Transverse colon (tissue), 4 donors: ENCODE measurements around the gene ZBTB7C. TPM values are rescaled to one million over a fixed set of nuclear protein-coding genes. Genes with fewer than 3 reads are reported as not detected.

Experiments
- DNase-seq: peaks from one replicate; pipeline ENCODE4 v3.0.0-alpha.2; 2019
- H3K27ac ChIP-seq, 4 donors: fragments of 200-600 bp; sonication (generic); 2 replicates each; pipeline ENCODE4 v1.5.1; 2016 to 2018; ENCODE audit warnings: inconsistent platforms in 4 of 4
- H3K27me3 ChIP-seq: fragments of 200-600 bp; sonication (generic); 2 replicates; pipeline ENCODE4 v1.5.1; 2017; ENCODE audit warnings: inconsistent platforms
- H3K36me3 ChIP-seq, 4 donors: fragments of 200-600 bp; sonication (generic); 2 replicates each; pipeline ENCODE4 v1.5.1; 2017 to 2019; ENCODE audit warnings: inconsistent platforms in 4 of 4
- H3K4me1 ChIP-seq, 4 donors: fragments of 200-600 bp; sonication (generic); 2 replicates each; pipeline ENCODE4 v1.5.1; 2017 to 2020; ENCODE audit warnings: inconsistent platforms in 4 of 4
- H3K4me3 ChIP-seq, 4 donors: fragments of 200-600 bp; sonication (generic); 1 replicate in 1 of 4; 2 replicates in 3 of 4; pipeline versions ENCODE4 v1.5.1 to v1.6.1; 2017 to 2019; ENCODE audit warnings: inconsistent platforms in 4 of 4
- H3K9me3 ChIP-seq, 2 donors: fragments of 200-600 bp; sonication (generic); 2 replicates each; pipeline ENCODE4 v1.5.1; 2017 to 2019; ENCODE audit warnings: inconsistent platforms in 2 of 2
- CTCF ChIP-seq, 5 experiments: fragments of 200-600 bp in 3 of 5; fragments of 450-650 bp in 2 of 5; sonication (generic) in 3 of 5; IDR thresholded peaks; 1 replicate in 2 of 5; 2 replicates in 3 of 5; pipeline ENCODE4 v1.5.1; 2016 to 2017; ENCODE audit warnings: antibody characterized with exemption in 5 of 5, inconsistent platforms in 3 of 5, mild to moderate bottlenecking in 2 of 5, moderate library complexity in 1 of 5
- EP300 ChIP-seq: sonication (generic); formaldehyde crosslinking; IDR thresholded peaks from one replicate; pipeline ENCODE4 v1.6.1; 2017; ENCODE audit warnings: antibody characterized with exemption, low read depth
- POLR2A ChIP-seq: fragments of 450-650 bp; IDR thresholded peaks from one replicate; pipeline ENCODE4 v1.6.1; 2016; ENCODE audit warnings: antibody characterized with exemption, mild to moderate bottlenecking, moderate library complexity
- POLR2AphosphoS5 ChIP-seq, 3 donors: sonication (generic); formaldehyde crosslinking; IDR thresholded peaks; one replicate each; pipeline ENCODE4 v1.6.1; 2016; ENCODE audit warnings: antibody characterized with exemption in 3 of 3
- WGBS, 2 donors: methylation state at CpG; one replicate each; pipeline ENCODE4 v1.1.5; 2018; ENCODE audit warnings: low coverage in 1 of 2; 5-methylcytosine and 5-hydroxymethylcytosine counted together
- in situ Hi-C, 4 donors: fragments of 200-750 bp; cut with MboI; loops; one replicate each; pipeline versions ENCODE4 v1.15.0 to v1.15.1; 2017; ENCODE audit warnings: low sequenced_read_pairs in 3 of 4, low pct_ligation_motif_present in 1 of 4, low pct_unique_long_range_greater_than_20kb in 1 of 4
- intact Hi-C: fragments of 100-400 bp; cut with DNase I; formaldehyde crosslinking; loops from one replicate; pipeline ENCODE4 v1.15.1; 2023; ENCODE audit warnings: low total_unique reads
- total RNA-seq, 4 donors: library from RNA; depleted of rRNA; stranded (reverse); fragments of >200 nt; gene quantifications; one replicate each; pipeline ENCODE4 v1.1.0, GENCODE V29; 2016

Gene ZBTB7C
- total RNA-seq, 4 donors from 2014 or later, result 38.4 to 81.2 (median 47.5) TPM

- peak overlapping the region; percentile 60 to 93 (median 90) for H3K27ac ChIP-seq
- no peaks in the 10 kb centered on the region for H3K9me3 ChIP-seq
- TF ChIP-seq CTCF (IDR thresholded peaks at IDR 0.05) (no peak), POLR2AphosphoS5 (IDR thresholded peaks at IDR 0.05) (no peak), POLR2A (no peak), EP300 (no peak)
- H3K4me1 ChIP-seq, result peaks cover 8 to 73% (median 37%) of the 10 kb centered on the region in 4 donors
- 75 to 86% methylated on average over 1 to 5 of the region's 5 CpGs for WGBS, 2 donors
- intact Hi-C loops, result no loop called here
- in situ Hi-C loops, result no loop called here
- peak overlapping the region in 1 of 4 donors; percentile 76 for H3K4me3 ChIP-seq
- no peaks in the 10 kb centered on the region for H3K36me3 ChIP-seq
- H3K27me3 ChIP-seq, result peaks cover 19% of the 10 kb centered on the region
- no peak for DNase-seq
Observed at GRCh38 chr18:48134609-48135008, 274.6 kb downstream of the ZBTB7C start.

- H3K9me3 ChIP-seq, result no peaks in the 10 kb centered on the region
- DNase-seq, result peak; percentile 67
- in situ Hi-C loops (no loop called here), intact Hi-C loops (no loop called here)
- H3K36me3 ChIP-seq, result no peaks in the 10 kb centered on the region
- peaks cover 19% of the 10 kb centered on the region for H3K27me3 ChIP-seq
- peaks cover 8 to 65% (median 31%) of the 10 kb centered on the region in 4 donors for H3K4me1 ChIP-seq
- TF ChIP-seq POLR2A (no peak), POLR2AphosphoS5 (IDR thresholded peaks at IDR 0.05) (peak in 2 of 3 donors; percentile 39 to 44), CTCF (IDR thresholded peaks at IDR 0.05) (peak in 2 of 5 experiments; percentile 37 to 57), EP300 (no peak)
- H3K4me3 ChIP-seq, result peak overlapping the region in 1 of 4 donors; percentile 2
- 17 to 26% methylated on average over 5 of the region's 5 CpGs for WGBS, 2 donors
- H3K27ac ChIP-seq, result peak overlapping the region; percentile 60 to 93 (median 90)
Observed at GRCh38 chr18:48133671-48134251, 275.4 kb downstream of the ZBTB7C start.

GRCh38 chr18:48132797-48133655 is 276.2 kb downstream of the ZBTB7C start:
- H3K9me3 ChIP-seq, result no peaks in the 10 kb centered on the region
- 38 to 58% methylated on average over 2 to 6 of the region's 6 CpGs for WGBS, 2 donors
- TF ChIP-seq EP300 (no peak), CTCF (IDR thresholded peaks at IDR 0.05) (no peak), POLR2AphosphoS5 (IDR thresholded peaks at IDR 0.05) (no peak), POLR2A (no peak)
- no peak for DNase-seq
- H3K36me3 ChIP-seq, result no peaks in the 10 kb centered on the region
- H3K27me3 ChIP-seq, result peaks cover 19% of the 10 kb centered on the region
- intact Hi-C loops, result no loop called here
- peak overlapping the region in 1 of 4 donors; percentile 2 for H3K4me3 ChIP-seq
- in situ Hi-C loops, result no loop called here
- H3K27ac ChIP-seq, result peak overlapping the region; percentile 60 to 93 (median 90)
- H3K4me1 ChIP-seq, result peaks cover 4 to 58% (median 25%) of the 10 kb centered on the region in 4 donors

GRCh38 chr18:48131042-48131441 is 278.1 kb downstream of the ZBTB7C start:
- no peak overlapping the region for H3K4me3 ChIP-seq
- no peaks in the 10 kb centered on the region for H3K9me3 ChIP-seq
- in situ Hi-C loops (no loop called here), intact Hi-C loops (no loop called here)
- no peak for TF ChIP-seq CTCF (IDR thresholded peaks at IDR 0.05)
- no peak for TF ChIP-seq EP300
- no peak for TF ChIP-seq POLR2A
- no peaks in the 10 kb centered on the region for H3K36me3 ChIP-seq
- DNase-seq, result no peak
- WGBS, 2 donors, result 91 to 95% methylated on average over 9 of the region's 9 CpGs
- H3K27me3 ChIP-seq, result peaks cover 9% of the 10 kb centered on the region
- H3K27ac ChIP-seq, result no peak overlapping the region
- H3K4me1 ChIP-seq, result peaks cover 0 to 47% (median 16%) of the 10 kb centered on the region in 4 donors
